Retinal pigment epithelial cell (primary cell): Measurements from ENCODE around the gene ZNF101.
A peak's percentile ranks its signal among the peaks of the same experiment; 100 is the strongest.

Source experiments
- DNase-seq: peaks from one replicate; pipeline ENCODE4 v3.0.0-alpha.2; 2010; ENCODE audit warnings: low read depth
- H3K4me3 ChIP-seq: 2 replicates; pipeline ENCODE4 v1.5.1; 2011; ENCODE audit warnings: mild to moderate bottlenecking, low read length, control low read depth, moderate library complexity
- CTCF ChIP-seq: conservative IDR thresholded peaks from 2 replicates; pipeline ENCODE4 v1.5.1; 2011; ENCODE audit warnings: low read depth, low read length, control low read depth, inconsistent platforms

ZNF101 gene

GRCh38 chr19:19627621-19628500 lies 40.8 kb upstream of the ZNF101 start, which contains the start of gene LPAR2:
TSS of gene LPAR2 (minus strand) at chr19:19628220. CDS start at chr19:19627275, 945 bp downstream.
- DNase-seq: no peak
- peak within 1 kb of the TSS; percentile 47 for H3K4me3 ChIP-seq
- TF ChIP-seq CTCF: no peak

GRCh38 chr19:19628501-19629134 lies 40.0 kb upstream of the ZNF101 start:
- peak overlapping the region; percentile 47 for H3K4me3 ChIP-seq
- peak; percentile 51 for DNase-seq
- no peak for TF ChIP-seq CTCF

GRCh38 chr19:19630062-19630414 lies 38.6 kb upstream of the ZNF101 start:
- no peak for TF ChIP-seq CTCF
- DNase-seq: no peak
- no peak overlapping the region for H3K4me3 ChIP-seq

- no peak for TF ChIP-seq CTCF
- no peak for DNase-seq
- H3K4me3 ChIP-seq: no peak overlapping the region
These were observed 38.2 kb upstream of the ZNF101 start for GRCh38 chr19:19630426-19630825.

- TF ChIP-seq CTCF: no peak
- no peak overlapping the region for H3K4me3 ChIP-seq
- DNase-seq: no peak
These were observed 37.3 kb upstream of the ZNF101 start for GRCh38 chr19:19631346-19631745.

- no peak overlapping the region for H3K4me3 ChIP-seq
- no peak for DNase-seq
- TF ChIP-seq CTCF: no peak
These were observed 36.0 kb upstream of the ZNF101 start for GRCh38 chr19:19632661-19633060.
